SIG-M5 treated with dmso at 0.1 percent for 504 hours (cell line): ENCODE data around the gene TOR4A.

Source experiments
- DNase-seq: peaks from one replicate; lab custom pipeline; 2025; ENCODE audit not compliant: unreplicated experiment; lab: John Stamatoyannopoulos, UW

The TOR4A gene

DNA sequence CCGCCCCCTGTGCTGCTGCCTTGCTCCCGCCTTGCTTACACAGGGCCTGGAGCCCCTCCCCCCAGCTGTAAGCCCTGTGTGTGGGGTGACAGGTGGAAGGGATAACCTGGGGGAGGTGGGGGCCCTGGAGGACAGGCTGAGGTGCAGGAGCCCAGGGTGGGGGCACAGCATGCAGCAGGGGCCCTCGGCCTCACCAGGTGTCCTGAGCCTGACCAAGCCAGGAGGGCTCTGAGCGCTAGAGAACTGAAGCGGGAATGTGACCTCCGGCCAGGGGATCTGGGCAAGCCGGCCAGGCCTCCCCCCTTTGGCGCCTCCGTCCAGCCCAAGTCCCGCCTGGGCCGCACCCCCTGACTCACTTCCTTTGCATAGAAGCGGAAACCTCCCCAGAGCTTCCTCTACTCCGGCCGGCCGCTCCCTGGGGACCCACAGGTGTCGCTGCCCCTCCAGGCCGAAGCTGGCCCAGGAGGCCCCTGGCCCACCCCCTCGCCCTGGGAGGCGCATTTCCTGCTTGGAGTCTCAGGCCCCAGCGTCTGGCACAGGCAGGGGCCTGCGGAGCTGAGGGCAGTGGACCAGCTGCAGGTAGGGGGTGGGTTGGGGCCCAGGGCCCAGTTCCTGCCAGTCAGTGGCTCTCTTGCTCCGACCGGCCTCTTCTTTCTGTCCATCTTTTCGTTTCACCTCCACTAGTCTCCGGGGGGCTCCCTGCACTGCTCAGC lies at the start of gene TOR4A:
TOR4A (plus strand) TSS at position 398 of the 713 bp plus-strand sequence. CDS start 964 bp downstream, outside the sequence.
- no peak for DNase-seq

DNA sequence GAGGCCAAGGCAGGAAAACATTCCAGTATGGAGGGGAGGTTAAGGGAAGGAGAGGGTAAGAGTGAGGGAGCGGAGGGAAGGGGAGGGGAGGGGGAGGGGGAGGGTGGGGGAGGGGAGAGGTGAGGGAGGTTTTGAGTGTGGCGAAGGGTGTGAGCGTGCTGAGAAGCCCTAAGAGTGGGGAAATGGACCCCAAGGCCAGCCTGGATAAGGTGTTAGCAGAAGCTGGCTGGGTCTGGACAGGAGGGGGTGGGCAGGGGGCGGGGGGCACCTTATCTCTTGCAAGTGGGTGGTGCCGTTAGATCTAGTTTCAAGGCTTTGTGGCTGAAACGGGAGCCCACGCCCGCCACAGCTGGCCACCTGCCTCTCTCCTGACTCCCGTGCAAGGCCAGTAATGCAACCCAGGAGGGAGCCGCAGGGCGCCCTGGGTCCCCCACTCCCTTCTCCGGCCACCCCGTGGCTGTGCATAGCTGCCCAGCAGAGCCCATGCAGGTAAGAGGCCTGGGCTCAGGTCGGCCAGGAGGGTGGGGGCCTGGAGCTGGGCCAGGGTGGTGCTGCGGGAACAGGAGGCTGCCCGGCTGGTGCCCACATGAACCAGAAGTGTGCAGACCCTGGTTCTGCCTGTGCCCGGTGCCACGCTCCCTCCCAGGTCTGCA lies 49.5 kb upstream of the TOR4A start:
- DNase-seq, result no peak

DNA sequence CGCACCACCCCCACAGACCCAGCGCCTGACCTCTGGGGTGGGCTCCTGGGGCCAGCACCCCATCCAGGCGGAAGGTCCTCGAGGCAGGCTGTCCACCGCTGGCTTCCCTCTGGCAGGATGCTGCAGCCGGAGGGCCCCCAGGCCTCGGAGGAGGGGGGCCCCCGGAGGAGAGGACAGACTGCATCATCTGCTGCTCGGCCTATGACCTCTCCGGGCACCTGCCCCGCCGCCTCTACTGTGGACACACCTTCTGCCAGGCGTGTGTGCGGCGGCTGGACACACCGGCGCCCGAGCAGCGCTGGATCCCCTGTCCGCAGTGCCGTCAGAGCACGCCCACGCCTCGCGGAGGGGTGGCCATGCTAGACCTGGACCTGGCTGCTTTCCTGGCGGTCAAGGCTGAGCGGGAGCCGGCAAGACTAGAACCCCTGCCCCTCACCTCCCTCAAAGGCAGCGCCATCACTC lies 49.0 kb upstream of the TOR4A start:
- DNase-seq, result no peak

DNA sequence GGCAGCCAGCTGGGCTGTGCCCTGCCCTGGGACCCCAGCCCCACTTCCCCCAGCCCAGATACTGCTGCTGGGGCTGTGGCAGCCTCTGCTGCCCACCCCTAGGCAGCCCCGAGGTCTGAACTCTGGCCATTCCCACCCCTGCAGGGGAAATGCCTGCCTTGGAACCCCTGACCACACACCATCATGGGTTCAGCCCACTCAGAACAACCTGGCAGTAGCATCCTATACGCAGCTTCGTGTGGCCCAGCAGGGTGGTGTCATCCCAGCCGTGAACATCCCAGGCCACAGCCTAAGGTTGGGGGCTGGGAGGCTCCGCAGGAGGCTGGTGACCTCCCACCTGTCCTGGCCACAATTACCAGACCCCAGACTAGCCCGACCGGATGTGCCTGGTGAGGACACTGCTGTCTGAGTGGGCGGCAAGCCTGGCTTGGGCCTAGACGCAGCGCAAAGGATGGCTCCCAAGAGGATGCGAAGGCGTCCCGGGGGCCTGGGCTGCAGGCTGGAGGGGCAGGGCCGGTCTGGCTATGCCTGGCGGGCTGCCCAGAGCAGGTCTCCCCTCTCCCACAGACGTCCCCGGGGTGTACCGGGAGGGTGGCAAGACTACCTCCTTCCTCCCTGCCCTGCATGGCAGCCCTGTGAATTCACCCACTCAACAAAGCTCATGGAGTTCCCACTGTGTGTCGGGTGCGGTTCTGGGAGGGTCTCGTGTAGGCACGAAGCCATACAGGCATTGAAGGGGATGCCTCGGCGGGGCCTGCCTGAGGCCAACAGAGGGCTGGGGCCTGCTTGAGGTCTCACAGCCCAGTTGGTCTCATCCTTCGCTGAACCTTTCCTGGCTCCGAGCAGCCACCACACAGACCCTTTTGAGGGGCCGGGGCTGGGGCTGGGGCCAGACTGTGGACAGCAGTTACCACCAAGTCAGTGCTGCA lies 48.3 kb upstream of the TOR4A start:
- DNase-seq, result no peak

GRCh38 chr9:137229903-137230704 lies 47.4 kb upstream of the TOR4A start:
- DNase-seq, result no peak

DNA sequence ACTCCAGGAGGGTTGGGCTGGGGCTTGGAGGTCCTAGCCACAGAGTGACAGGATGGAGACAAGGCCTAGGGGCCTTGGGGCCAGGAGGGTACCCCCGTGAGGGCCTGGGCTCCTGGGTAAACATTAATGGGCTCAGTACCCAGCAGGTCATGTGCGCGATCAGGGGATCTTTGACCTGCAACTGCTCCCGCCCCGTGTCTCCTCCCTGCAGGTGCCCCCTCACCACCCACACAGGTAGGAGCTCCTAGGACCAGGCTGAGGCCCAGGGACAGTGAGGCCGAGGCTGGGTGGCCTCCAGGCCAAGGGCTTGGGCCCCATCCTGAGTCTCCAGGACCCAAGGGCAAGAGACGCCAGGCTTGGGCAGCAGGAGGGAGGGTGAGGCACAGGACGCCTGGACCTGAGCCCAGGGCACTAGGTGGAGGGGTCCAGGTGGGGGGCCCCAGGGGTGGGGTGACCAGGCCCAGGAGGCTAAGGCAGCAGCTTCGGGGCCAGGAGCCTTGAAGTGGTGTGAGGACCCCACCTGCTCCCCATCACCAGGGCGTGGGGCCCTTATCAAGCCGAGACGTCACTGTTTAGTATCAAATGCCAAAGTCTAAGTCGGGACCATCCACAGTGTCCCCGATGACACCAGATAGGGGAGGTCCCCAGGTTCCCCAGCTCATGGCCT lies 46.7 kb upstream of the TOR4A start, which contains the start of gene SLC34A3:
SLC34A3 (plus strand) TSS at position 197 of the 667 bp plus-strand sequence. CDS start 802 bp downstream, outside the sequence.
- DNase-seq, result no peak

- DNase-seq, result no peak
Observed at GRCh38 chr9:137231372-137232039, 46.0 kb upstream of the TOR4A start.

- no peak for DNase-seq
Observed at GRCh38 chr9:137232101-137232500, 45.4 kb upstream of the TOR4A start.

- no peak for DNase-seq
Observed at GRCh38 chr9:137232510-137232909, 45.0 kb upstream of the TOR4A start.

- DNase-seq, result no peak
Observed at GRCh38 chr9:137233143-137233980, 44.2 kb upstream of the TOR4A start.

DNA sequence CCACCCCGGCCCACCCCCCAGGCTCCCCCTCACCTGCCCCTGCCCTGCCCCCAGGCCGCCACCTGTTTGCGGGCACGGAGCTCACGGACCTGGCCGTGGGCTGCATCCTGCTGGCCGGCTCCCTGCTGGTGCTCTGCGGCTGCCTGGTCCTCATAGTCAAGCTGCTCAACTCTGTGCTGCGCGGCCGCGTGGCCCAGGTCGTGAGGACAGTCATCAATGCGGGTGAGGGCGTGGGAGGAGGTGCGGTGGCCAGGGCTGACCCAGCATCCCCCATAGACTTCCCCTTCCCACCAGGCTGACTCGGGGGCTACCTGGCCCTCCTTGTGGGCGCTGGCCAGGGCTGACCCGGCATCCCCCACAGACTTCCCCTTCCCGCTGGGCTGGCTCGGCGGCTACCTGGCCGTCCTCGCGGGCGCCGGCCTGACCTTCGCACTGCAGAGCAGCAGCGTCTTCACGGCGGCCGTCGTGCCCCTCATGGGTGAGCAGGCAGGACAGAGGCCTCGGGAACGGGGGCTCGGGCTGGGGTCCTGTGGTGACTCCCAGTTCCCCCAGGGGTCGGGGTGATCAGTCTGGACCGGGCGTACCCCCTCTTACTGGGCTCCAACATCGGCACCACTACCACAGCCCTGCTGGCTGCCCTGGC lies 43.4 kb upstream of the TOR4A start:
- DNase-seq, result no peak

DNA sequence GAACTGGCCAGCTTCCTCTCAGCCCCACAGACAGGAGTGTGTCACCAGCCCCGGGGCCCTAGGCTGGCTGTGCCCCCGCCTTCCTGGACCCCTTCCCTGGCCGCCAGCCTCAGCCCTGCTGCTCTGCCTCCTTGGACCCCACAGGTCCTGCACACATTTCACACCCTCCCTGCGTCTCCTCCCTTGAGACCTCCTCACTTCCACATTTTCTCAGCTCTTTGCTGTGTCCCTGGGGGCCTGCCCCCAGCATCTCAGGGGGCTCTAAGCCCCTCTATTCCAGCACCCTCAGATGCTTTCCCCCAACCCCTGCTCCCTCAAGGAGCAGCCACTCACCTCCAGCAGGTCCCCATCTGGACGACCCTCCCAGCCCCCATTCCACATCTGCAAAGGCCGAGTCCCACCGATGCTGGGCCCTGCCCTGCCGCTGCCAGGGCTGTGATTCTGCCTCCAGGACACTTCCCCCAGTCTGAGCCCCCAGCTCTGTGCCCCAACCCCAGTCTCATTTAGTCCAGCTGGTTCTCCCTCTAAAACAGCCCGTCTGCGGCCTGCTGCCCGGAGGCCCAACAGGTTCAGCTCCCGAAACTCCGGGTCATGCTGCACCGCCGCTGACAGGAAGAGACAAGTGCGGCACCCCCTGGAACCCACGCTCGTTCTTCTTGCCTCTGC lies 42.6 kb upstream of the TOR4A start:
- DNase-seq, result no peak

DNA sequence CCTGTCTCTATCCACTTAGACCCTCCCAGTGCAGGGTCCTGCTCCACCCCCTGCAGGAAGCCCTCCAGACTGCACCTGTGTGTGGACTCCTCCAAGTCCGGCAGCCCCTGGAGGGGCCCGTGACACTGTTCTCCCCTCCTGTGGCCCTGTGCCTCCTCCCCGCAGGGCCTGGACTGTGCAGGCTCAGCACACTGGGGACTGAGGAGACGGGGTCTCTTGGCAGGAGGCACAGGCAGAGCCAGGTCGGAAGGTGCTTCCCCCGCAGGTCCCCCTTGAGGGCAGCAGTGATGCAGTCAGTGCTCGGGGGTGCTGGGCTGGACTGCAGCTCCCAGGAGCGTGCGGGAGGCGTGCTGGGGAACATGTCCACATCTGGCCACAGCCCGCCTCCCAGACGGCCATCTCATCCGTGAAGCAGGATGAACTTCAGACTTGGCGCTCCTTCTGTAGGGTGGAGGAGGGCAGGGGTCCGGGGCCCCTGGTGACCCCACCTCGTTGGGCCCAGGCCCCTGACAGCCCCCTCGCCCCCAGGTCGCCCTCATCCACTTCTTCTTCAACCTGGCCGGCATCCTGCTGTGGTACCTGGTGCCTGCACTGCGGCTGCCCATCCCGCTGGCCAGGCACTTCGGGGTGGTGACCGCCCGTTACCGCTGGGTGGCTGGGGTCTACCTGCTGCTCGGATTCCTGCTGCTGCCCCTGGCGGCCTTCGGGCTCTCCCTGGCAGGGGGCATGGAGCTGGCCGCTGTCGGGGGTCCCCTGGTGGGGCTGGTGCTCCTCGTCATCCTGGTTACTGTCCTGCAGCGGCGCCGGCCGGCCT lies 41.9 kb upstream of the TOR4A start:
- DNase-seq, result no peak

DNA sequence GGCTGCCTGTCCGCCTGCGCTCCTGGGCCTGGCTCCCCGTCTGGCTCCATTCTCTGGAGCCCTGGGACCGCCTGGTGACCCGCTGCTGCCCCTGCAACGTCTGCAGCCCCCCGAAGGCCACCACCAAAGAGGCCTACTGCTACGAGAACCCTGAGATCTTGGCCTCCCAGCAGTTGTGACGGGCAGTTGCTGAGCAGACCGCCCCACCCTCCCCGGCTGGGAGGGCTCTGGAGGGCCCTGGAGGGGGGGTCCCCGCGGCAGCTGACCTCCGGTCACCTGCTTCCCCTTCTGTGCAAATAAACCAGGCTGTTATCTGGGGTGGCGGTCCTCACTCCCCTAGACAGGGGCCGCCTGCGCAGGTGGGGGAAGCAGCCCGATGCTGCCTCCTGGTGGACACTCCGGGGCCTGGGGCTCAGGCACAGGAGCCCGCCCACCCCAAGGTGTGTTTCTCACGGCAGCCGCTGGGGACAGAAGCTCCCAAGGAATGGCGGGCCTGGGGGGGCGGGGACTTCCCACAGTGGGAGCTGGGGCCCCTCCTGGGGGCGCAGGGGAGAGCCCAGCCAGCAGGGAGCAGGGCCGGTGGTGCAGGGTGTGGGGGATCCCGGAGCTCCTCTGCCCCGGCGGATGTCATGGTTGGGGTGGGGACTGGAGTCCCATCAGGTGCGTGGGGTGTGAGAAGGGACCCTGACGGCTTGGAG lies 41.1 kb upstream of the TOR4A start:
- DNase-seq, result peak; percentile 71

DNA sequence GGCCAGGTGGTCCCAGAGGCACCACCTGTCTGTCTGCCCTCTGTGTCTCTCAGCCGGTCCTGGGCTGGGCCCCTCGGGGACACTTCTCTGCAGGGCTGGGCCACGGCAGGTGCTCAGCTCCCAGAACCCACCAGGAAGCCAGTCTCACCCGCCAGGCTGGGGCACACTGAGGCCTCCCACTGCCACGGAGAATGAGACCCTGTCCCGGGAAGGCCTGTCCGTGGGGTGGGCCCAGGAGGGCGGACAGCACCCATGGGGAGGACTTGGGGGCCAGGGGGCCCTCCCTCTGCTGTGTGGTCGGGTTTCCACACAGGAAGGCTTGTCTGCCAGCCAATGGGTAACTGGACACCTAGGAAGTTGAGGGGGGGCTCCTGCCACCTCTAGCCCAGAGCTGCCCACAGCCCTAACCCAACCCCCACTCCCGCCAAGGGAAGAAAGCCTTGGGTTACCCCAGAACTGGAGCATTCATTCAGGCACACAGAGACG lies 40.5 kb upstream of the TOR4A start:
- DNase-seq, result no peak
